Measurements from ENCODE around the gene UBE2E1.
"Not testable (repeated sequence)": the region's sequence is repeated elsewhere in the genome, so short reads cannot be mapped to it uniquely, and the experiment has no call there.

The UBE2E1 gene

GRCh38 chr3:23884481-23884880 is 78.7 kb downstream of the UBE2E1 start:
- DNase-seq: no peak

GRCh38 chr3:23885210-23885609 is 79.5 kb downstream of the UBE2E1 start:
- no peak for DNase-seq

GRCh38 chr3:23886311-23886710 is 80.6 kb downstream of the UBE2E1 start:
- DNase-seq: no peak

DNA sequence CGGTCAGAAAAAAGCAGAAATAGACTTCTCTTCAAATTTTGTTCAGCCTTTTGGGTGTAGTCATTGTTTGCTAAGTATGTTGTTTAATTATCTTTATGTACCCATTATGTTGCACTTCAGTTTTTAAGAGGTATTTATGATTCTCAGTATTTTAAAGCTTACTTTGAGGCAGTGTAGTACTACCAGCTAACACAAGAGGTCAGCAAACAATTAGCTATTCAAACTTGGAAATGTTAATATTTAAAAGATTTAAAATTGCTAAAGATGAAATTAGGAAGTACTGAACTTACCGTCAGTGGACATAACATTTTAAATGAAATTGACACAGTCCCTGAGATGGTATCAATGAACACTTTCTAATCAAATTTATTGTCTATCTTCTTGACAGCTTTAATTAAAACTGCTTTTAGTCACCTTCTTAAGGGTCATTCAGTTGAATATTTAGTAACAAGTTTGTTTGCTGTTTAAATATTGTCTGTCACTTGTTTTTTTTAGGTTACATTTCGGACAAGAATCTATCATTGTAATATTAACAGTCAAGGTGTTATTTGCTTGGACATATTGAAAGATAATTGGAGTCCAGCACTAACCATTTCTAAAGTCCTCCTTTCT is 83.0 kb downstream of the UBE2E1 start:
- no peak for DNase-seq

DNA sequence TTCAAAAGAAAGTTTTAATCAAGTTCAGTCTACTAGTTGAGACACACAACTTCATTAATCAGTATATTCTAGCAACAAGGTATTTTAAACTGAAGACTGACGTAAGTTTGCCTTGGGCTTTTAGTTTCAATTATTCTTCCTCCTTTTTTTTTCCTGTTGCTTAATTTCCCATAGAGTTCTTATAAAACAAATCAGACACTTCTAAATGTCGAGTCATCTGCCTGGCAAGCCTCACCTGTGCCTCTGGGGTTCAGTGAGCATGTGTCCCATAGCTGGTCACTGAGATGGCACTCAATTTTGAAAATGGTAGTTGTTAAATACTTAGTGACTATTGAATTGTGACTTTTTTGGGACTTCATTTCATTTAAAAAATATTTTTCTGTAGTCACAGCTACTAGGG is 83.6 kb downstream of the UBE2E1 start:
- DNase-seq: no peak

DNA sequence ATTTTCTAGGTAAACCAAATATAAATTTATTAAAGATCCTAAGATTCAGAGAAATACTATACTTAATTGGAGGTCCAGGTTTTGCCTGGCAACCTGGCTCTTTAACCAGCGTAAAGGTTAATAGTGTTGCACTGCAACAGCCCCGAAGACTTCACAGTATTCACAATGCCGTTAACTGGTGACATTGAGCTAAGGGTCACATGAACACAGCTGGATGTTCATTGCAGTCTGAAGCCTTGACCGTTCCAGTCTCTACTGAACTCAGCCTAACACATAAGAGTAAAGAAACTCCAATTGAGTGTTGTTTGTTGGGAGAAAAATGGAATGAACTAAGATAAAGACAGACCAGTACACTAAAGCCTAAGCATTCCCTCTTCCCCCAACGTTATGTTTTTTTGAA is 84.2 kb downstream of the UBE2E1 start:
- no peak for DNase-seq

- no peak for DNase-seq
Observed at GRCh38 chr3:23894254-23895061, 88.7 kb downstream of the UBE2E1 start.

GRCh38 chr3:23895181-23895580 is 89.4 kb downstream of the UBE2E1 start:
- no peak for DNase-seq

GRCh38 chr3:23900744-23901143 is 95.0 kb downstream of the UBE2E1 start:
- DNase-seq: no peak

GRCh38 chr3:23904545-23904944 is 98.8 kb downstream of the UBE2E1 start:
- DNase-seq: no peak

GRCh38 chr3:23909341-23909740 is 103.6 kb downstream of the UBE2E1 start:
- no peak for DNase-seq

DNA sequence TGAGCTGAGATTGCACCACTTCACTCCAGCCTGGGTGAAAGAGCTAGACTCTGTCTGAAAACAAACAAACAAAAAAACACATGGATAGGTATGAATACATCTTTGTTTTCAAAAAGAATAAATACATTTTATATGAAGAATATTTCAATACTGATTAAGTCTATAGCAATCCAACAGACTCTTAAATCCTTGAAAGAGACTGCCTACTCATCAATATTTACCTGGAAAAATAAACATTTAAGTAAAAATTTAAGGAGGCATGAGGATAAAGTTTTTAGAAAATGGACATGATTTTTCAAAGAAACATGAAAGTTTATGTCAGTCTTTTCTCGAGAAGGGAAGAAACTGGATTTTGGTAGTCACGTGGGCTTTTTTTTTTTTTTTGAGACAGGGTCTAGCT is 105.6 kb downstream of the UBE2E1 start:
- DNase-seq: no peak

GRCh38 chr3:23912335-23912734 is 106.6 kb downstream of the UBE2E1 start:
- not testable (repeated sequence) for DNase-seq

DNA sequence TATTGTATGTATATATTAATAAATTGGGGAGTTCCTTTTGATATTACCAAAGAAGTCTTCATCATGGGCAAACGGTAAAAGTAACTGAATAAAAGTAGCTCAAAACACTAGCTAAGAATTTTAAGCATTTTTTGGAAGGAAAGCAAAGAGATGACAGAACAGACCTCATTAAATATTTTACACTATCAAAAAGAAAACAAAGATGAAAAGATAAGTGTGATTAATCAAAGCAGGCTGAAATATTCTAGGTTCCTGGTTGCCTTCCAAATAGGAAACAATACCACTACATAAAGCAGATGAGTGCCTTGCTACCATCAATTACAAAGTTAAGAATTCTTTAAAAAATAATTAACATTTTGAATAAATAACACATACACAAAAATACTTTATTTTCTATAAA is 107.4 kb downstream of the UBE2E1 start:
- no peak for DNase-seq

DNA sequence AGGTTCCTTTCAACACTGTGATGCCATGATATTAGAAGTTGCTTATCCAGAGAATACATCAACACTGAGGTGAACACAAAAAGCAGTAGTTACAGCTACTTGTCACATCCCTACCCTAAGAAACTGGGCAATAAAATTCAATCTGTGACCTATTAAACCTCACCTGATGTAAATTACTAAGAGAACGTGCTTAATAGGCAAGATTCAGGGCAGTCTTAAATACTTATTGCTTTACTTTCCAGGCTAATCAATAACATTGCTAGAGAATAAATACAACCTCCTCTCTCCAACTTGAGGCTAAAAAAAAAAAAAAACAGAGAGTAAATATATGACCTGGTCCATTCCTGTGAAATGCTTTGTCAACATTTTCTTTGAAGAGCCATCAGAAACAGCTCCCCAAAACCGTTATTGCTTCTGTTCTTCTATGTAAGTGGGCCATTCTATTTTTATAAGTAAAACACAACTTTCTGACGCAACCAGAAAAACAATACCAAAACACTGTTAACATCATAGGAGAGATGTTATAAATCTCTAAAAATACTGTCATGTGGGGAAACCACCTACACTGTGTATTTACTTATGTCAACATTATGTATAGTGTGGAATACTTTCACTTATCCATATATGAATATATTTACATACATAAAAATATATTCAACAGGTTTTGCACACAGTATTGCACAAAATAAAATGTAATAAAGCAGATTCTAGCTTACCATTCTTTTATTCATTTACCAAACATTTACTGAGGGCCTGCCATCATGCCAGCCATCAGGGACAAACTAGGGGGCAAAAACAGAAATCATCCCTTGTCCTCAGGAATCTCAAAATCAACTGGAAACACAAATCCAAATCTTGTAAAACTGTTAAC is 108.4 kb downstream of the UBE2E1 start:
- DNase-seq: no peak

DNA sequence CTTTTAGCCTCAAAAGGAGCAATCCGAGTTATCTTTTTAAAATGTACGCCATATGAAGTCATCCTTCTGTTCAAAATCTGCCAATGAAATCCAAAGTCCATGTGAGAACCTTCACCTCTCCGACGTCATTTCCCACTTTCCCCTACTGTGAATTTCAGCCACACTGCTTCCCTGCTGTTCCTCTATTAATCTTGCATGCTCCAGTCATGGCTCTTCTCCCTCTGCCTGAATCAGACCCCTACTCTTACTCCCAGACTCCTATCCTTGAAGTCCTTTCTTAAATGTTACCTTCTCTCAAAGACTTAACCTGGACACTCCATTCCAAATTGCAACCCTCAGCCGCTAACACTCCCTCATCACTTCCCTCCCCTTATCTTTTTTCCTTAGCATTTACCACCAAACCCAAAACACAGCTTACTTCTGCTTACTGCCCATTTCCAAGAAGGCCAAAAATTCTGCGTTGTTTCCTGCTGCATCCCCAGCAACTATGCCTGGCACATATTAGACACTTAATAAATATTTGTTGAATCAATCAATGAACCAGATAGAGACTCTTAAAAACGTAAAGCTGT is 109.9 kb downstream of the UBE2E1 start:
- DNase-seq: no peak

- no peak for DNase-seq
Observed at GRCh38 chr3:23916152-23916885, 110.6 kb downstream of the UBE2E1 start.

DNA sequence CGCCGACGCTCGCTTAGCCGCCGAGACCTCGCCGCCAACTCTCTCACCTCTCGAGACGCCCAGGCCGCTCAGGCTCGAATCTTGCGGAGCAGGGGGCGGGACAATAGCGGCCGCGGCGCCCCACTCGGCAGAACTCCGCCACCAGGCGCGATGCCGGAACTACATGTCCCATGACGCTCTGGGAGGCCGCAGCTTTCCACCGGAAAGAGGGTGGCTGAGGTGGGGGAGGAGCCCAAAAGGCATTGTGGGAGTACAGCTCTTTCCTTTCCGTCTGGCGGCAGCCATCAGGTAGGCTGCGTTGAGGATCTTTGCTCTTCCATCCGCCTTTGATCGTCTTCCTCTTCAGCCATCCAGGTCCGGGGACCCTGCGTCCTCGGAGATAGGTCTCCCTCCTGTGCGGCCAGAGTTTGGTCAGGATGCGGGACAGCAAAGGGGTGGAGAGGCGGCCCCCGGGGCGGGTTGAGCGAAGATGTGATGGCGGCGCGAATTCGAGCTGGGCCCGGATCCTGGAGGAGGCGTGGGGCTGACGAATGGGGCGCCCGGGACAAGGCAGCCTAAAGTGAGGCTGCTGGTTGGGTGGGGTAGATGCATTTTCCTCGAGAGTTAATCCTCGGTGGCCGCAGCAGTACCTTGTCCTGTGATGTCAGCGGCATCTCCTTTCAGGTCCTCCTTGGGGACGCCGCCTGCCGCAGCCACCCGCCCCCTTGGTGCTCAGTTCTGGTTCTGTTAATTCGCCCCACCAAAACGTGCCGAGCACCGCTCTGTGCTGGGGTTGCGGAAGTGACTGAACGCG is 111.3 kb downstream of the UBE2E1 start, which contains the start of the genes NKIRAS1 and RPL15:
TSS of gene NKIRAS1 (minus strand) at position 105 of the 793 bp plus-strand sequence. CDS start 6,086 bp downstream, outside the sequence.
TSS of gene RPL15 (plus strand) at position 247 of the 793 bp plus-strand sequence. CDS start 728 bp downstream, outside the sequence.
- DNase-seq: peak; percentile 96

- DNase-seq: not testable (repeated sequence)
Observed at GRCh38 chr3:23917679-23918303, 112.0 kb downstream of the UBE2E1 start.

- not testable (repeated sequence) for DNase-seq
Observed at GRCh38 chr3:23918331-23918730, 112.6 kb downstream of the UBE2E1 start.

DNA sequence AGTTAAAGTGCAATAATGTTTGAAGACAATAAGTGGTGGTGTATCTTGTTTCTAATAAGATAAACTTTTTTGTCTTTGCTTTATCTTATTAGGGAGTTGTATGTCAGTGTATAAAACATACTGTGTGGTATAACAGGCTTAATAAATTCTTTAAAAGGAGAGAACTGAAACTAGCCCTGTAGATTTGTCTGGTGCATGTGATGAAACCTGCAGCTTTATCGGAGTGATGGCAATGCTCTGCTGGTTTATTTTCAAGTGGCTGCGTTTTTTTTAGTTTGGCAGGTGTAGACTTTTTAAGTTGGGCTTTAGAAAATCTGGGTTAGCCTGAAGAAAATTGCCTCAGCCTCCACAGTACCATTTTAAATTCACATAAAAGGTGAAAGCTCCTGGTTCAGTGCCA is 113.9 kb downstream of the UBE2E1 start:
- no peak for DNase-seq
